Activated CD4-positive, alpha-beta T cell treated with anti-CD3 and anti-CD28 coated beads, Interleukin-2, amount 50 U/mL, for 48 hours (primary cell): Measurements from ENCODE around the gene LSM14B.
"Not testable (repeated sequence)": the region's sequence is repeated elsewhere in the genome, so short reads cannot be mapped to it uniquely, and the experiment has no call there.

Experiments
- DNase-seq, 2 experiments: peaks; one replicate each; pipeline ENCODE4 v3.0.0-alpha.2; 2020

The LSM14B gene

DNA sequence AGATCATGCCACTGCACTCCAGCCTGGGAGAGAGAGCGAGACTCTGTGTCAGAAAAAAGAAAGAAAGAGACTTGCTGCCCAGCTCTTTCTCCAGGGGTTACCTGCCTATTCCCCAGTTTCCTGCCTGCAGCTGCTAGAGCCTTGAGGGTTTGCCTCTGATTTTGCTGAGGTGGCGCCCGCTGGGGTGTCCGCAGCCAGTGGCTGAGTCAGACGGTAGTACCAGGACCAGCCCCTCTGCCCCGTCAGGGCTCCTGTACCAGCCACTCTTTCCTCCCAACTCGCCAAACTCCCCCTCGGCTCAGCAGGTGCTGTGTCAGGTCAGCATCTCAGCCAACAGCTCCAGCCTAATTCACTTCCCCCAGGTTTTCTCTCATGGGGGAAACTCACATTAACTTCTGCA, 7.4 kb upstream of the LSM14B start:
- DNase-seq, result no peak

DNA sequence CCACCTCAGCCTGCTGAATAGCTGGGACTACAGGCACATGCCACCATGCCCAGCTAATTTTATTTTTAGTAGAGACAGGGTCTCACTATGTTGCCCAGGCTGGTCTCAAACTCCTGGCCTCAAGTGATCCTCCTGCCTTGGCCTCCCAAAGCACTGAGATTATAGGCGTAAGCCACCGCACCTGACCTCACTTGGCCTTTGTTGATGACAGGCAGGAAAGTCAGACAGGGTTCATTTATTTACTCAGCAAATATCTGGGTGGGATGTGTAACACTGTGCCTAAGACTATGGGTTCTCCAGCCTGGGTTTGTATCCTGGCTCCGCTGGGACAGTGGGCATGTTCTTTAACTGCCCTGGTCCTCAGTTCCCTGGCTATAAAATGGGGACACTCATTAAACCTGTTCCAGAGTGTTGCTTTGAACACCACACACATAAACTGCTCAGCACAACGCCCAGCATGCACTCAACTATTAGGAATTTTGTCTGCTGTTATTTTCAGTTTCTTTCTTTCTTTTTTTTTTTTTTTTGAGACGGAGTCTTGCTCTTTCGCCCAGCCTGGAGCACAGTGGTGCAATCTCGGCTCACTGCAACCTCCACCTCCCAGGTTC, 6.4 kb upstream of the LSM14B start:
- not testable (repeated sequence) for DNase-seq

DNA sequence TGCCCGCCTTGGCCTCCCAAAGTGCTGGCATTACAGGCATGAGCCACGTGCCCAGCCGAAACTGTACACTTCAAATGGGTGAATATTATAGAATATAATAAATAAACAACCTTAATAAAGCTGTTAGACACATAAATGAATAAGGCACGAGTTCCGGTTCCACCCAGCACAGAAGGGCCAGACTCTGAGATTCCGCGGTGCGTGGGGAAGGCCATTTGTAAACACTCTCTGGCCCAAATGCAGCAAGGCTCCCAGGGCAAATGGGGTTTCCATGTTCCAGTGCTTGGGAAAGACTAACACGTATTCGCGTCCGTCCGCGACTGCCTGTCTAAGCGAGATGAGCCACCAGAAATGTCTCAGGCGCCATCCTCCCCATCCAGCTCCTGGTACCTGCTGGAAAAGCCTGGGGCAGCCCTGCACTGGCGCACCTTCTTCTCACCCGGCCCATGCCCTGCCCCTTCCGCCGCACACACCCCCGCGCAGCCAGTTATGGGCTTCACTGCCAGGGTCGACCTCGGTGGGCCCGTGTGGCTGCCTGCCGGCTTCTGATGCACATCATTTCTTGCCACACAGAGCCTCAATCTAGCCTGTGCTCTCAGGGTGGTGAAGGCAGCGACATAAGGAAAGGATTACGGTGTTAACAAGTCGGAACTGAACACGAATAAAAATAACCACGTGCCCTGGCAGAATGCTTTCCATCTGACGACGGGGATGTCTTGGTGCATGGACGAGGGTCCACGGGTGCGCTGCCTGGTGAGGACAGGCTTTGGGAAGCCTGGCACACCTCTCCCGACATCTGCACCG, 5.5 kb upstream of the LSM14B start:
- DNase-seq, result no peak

DNA sequence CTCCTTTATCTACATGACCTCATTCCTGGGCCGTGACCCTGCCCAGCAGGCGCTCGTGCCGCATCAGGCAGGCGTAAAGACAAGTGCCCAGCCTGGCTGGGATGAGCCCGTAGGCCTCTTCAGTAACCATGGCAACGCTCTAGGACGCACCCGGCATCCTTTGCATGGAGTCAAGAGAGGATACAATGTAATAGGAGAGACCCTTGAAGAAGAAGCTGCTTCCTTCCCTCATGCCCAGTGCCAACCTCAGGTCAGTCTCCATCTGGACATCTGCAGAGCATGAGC, 5.0 kb upstream of the LSM14B start:
- DNase-seq, result no peak

DNA sequence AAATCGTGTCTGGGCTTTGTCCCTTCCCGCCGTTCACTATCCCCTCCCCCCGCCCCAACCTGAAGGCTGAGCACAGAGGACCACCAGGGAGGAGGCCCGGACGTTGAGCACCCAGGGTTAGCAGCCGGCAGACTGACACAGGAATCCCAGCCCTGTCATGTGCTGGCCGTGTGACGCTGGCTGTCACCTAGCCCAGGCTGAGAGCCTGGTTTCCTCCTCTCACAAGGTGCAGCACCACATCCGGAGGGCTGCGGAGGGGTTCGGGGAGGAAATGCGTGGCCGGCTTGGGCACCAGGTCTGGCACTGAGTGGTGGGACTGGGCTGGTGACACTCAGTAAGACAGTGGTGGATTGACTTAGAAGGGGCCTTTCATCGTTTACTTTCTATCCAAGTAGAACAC, 4.6 kb upstream of the LSM14B start:
- DNase-seq, result peak; percentile 45 to 55

DNA sequence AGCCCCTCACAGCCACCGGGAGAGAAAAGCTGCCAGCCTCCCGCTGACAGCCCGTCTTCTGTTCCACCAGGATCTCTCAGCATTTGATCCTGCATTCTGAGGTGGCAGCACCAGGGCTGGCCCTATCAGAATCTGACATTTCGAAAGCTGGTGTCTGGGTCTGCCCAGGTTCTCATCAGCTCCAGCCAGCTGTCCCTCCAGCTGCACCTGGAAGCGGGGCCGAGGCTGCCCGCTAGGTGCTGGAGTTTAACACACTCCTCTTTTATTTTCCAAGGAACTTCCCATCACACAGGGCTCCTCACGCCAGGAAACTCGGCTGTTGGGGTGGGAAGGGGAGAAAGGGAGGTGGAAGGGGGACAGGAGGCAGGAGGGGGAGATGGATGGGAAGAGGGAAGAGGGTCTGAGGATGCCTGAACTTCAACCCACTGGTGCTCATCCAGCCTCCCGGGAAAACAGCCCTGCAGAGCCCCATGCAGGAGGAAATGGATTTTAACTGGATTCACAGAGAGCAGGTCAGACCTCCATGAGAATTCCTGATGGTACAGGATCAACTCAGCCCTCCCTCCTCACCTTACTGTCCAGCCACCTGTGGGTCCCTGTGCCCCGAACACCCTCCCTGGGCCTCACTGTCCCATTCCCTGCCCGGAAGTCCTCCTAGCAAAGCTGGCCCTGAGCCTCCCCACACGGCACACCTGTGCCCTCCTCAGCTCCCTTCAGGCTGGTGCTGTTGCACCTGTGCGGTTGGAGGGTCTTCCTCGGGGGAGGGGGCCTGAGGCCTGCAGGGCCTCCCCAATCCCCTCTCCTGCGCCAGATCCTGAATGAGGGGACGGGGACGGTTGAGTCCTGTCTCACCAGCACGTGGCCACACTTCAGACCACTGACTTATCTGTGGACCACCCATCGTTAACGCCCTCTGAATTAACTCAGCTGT, 3.9 kb upstream of the LSM14B start:
- no peak for DNase-seq

DNA sequence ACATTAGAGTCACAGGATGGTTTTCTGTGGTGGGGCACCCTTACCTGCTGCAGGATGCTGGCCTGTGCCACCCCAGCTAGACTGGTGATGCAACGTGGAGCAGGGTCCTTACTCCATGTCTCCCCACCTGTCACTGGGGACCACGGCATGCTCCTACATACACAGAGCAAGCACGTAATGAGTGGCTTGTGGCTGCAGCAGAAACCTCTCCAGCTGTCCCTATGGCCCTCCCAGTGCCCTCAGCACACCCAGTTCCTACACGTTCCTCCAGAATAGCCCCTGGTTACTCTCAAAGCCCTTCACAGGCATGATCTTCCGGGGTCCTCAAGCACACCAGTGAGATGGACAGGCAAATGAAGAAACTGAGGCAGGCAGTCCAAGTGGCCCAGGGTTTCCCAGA, 3.2 kb upstream of the LSM14B start:
- no peak for DNase-seq

DNA sequence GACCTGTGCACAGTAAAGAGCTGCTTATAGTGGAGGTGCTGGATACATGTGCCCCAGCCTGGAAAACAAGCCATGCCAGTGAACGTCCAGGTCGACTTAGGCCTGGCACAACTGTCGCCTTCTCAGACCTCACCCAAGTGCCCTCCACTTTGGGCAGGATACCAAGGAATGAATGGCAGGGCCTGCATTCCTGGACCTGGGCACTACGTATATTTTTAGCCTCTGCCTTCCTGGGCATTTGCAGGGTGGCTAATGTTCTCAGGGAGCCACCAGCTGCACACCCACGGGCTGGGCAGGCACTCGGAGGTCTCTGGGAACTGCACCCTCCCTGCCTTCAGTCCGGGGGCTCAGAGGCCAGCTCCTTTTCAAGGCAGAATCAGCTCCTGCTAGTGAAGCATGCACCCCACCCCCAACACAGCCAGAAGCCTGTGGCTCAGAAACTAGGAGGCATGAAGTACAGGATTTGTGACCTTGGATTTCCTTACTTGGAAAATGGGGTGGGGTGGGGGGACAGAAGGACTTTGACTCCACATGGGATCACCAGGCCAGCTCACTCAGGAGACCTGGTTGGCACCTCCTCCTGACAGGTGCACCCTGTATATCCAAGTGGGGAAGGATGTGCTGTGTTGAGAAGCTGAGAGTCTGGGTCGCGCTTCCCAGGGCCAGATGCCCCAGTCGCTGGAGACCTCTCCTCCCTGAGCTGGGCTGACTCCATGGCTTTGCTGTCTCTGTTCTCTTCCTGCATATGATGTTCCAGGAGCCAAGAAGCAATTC, 2.5 kb upstream of the LSM14B start:
- DNase-seq, result no peak

DNA sequence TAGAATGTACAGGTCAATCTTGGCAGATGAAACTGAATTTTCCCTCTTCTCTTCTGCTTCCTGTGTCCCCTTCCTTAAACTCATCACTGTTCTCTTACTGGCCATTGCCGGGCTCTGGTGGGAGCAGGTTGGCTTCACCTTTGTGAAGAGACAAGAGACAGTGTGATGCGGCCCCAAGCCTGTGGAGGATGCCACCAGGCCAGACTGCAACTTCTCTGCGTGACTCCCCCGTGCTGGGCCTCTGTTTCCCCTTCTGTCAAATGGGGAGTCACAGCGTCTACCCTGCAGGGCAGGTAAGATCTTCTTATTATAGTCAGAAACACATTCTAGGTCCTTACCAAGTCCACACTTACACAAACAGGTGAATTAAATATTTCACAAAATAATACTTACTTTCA, 1.9 kb upstream of the LSM14B start:
- no peak for DNase-seq

DNA sequence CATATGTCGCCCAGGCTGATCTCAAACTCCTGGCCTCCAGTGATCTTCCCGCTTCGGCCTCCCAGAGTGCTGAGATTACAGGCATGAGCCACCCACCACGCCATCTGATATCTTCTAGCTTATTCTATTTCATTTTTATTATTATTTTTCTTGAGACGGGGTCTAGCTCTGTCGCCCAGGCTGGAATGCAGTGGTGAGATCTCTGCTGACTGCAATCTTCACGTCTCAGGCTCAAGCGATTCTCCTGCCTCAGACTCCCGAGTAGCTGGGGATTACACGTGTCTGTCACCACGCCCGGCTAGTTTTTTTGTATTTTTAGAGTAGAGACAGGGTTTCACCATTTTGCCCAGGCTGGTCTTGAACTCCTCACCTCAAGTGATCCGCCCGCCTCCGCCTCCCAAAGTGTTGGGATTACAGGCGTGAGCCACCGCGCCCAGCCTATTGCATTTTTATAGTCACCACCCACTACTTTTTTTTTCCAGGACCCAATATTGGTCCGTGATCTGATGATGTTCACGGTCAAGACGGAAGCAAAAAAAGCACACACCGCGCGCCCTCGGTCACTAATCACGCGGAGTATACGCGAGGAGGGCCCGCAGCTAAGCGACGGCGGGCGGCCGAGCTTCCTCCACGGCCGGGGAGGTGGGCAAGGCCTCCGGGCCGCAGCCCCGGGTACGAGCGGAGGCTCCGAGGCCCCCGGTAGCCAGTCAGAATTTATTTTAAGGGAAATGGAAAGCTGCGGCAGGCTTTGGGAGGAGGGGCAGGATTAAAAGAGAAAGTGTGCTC, 1.1 kb upstream of the LSM14B start:
- DNase-seq, result no peak

DNA sequence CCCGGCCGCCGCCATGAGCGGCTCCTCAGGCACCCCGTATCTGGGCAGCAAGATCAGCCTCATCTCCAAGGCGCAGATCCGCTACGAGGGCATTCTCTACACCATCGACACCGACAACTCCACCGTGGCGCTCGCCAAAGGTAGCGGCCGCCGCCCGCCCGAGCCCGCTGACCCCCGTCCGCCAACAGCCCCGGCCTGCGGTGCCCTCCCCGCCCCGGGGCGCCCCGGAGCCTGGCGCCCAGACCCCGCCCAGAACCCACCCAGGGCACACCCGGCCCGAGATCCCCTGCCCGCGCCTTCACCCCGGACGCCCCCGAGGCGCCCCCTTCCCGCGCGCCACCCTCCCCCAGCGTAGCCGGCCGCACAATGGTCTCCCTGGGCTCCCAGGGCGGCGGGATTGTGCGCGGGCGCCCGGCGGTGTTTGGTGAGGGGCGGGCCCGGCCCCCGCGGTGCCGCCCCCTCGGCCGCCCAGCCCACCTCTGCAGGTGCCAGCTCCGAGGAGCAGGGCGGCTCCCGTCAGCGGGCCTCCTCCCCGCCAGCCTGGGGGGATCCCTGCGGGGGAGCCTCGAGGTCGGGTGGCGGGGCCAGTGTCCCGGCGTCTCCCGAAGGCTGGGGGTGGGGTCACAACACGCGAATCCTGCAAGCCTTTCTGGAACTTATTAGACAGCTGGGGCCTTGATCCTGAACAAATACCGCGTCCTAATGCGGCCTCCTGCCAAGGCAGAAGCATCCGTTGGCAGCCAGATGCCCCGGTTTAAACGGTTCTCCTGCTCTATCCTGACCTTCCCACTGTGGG, 577 bp downstream of the LSM14B start:
- DNase-seq, result peak; percentile 32 to 35

DNA sequence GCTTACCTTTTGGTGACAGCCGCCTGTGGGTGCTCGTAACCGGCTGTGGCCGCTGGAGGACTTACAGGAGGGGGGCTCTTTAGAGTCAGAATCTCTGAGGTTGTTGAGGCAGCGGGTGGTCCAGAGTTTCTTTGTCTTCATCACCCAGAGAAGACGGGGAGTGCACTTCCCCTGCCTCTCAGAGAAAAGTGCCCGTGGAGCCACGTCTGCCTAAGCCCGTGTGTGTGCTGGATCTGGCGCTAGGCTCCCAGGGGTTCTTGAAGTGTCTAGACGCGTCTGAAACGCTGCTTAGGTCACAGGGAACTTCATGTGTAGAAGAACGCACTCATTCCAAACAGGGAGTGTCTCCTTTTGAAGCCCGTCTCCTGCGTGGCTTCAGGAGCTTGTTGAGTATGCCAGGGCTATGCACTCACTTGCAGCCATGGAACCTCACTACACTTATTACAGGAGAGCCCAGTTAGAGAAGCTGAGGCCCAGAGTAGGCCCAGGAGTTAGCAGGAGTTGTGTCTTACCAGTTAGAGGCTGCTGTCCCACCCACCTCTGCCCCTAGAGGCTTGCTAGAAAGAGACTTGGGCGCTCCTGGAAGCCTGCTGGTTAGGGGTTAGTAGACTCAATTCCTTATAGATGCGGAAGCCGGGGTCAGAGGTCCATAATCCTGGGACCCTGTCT, 1.3 kb downstream of the LSM14B start:
- DNase-seq, result no peak

DNA sequence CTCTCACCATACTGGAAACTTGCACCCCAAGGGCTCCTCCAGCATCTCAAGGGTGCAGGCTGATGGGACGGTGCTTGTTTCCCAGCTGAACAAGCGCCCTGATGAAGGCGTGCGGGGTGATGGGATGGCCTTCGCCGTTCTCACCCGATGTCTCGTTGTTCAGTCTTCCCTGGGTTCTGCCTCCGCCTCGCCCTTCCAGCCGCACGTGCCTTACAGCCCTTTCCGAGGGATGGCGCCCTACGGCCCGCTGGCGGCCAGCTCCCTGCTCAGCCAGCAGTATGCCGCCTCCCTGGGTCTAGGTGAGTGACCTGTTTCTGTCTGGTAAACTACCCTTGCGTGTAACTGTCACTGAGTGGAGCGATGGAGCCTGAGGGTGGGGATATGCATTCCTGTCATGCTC, 3.9 kb downstream of the LSM14B start:
- no peak for DNase-seq

DNA sequence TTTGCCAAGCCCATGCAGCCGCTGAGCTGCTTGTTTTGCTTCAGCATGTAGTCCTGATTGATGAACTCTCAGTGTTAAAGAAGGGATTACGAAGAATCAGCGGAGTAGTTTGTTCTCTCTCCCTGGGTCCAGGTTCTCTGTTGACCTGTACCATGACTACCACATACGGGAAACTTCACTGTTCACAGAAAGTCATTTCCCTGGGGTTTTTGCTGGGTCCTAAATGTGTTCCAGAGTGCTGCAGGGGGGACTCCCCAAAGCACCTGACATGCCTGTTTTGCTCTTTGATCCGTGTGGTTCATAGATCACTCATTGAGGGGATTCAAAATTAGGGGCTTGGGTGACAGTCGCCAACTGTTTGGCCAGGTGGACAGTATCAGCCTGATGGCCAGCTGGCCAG, 5.5 kb downstream of the LSM14B start:
- DNase-seq, result no peak

DNA sequence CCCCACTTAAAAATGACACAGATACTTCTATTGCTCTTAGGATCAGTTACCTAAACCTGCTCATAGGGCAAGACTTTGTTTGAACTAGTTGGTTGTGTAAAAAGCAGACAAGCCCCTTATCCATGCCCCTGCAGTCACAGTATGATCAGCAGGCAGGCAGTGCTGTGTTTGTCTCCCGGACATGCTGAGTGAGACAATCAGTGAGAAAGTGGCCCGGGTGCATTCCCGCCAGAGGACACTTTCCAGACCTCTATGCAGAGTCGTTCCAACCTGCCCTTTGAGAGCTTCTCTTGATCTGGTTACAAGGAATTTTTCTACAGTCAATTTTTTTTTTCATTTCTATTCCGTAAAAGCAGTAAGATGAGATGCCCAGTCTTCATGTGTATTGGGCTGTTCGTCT, 6.2 kb downstream of the LSM14B start:
- no peak for DNase-seq

DNA sequence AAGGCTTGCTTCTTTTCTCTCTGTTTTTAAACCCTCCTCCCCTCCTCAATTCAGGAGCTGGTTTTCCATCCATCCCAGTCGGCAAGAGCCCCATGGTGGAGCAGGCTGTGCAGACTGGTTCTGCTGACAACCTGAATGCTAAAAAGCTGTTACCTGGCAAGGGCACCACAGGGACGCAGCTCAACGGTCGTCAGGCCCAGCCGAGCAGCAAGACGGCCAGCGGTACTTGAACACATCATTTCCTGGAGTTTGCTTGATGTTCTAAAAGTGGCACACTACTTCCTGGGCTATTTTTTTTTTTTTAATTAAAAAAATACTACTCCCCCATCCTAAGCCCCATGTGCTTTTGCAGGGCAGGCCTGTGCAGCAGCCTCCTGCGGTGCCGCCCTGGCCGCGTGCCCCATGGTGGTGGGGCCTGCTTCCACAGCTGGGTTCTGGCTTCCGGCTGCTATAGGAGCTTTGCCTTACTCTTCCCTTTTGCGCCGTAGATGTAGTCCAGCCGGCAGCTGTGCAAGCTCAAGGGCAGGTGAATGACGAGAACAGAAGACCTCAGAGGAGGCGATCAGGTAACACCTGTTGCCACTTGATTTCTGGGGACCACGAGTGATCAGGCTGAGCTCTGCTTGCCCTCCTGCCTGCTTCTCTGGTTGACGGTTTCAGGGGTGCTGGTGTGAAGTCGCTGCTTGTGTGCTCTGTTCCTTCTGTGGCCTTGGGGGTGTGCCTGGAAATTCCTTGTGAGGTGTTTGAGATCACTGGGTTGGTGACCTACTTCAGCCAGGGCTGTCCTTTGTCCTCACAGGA, 7.7 kb downstream of the LSM14B start:
- DNase-seq, result no peak

DNA sequence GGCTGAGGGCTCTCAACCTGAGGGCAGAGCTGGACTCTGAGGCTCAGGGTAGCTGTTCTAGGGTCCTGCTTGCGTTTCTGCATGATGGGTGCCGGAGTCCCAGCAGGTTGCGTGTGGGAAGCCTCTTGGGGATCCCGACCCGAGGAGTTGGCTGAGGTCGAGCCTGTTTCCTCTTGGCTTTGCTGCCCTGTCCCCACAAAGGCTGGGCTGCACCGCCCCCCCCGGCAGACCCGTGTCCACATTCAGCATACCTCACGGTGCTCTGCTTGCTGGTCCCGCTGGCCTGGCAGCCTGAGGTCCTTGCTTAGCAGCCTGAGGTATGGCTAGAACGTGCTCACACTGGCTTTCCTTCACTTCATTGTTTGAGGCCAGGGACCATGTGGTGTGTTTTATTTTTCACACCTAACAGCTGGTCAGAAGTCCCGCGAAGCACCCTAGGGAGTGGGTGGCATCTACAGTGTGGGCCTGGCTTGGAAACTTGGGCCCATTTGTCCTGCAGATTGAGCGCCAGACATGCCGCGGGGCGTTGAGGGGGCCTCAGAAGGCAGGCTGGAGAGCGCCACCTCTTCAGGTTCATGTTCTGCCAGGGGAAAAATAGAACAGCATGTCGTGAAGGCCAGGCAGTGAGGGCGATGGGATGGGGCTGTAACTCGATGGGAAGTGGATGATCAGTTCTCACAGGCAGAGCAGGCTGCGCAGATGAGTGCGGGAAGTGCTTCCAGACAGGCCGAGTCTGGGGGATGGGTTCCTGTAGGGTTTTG, 9.5 kb downstream of the LSM14B start:
- DNase-seq, result no peak

DNA sequence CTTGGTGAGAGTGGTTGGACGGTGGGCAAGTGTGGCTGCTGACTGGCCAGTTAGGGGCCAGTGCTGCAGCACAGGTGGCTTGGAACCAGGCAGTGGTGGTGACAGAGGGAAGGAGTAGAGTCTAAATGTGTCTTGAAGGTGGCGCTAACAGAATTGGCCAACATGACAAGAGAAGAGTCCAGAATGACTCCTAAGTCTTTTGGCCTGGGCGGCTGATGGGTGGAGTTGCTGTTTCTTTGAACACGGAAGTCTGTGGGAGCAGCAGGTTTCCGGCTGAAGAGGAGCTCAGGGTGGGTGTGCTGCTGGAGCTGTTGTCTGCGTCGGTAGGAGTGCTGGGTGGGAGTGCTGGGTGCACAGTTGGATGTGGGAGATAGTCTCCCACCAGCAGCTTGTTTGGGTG, 10.1 kb downstream of the LSM14B start:
- no peak for DNase-seq
